ENCODE results near the gene CCR5. TPM values are rescaled to one million over a fixed set of nuclear protein-coding genes. Genes with fewer than 3 reads are reported as not detected.

Gene CCR5
- total and polyA plus RNA-seq, 9 of the 15 experiments (the other 6 are each of a cell fraction or from before 2014, with no cell fraction given) = not detected

DNA sequence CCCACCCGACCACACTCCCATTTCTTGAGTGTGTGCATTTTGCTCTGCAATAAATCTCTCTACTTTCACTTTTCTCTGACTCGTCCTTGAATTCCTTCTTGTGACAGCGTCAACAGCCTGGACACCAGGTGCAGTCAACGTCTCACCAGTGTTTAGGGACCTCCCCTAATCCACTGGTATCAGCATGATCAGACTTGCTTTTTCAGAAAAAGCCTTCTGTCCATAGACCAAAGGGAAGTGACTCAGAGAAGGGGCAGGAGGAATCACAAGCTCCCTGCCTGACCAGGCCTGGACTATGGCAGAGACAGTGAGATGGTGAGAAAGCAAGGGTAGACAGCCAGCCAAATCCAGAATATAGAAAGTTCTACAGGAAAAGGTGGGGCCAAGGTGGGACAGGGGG, 15.5 kb downstream of the CCR5 start (continued):
- TF ChIP-seq, protein P1, sequence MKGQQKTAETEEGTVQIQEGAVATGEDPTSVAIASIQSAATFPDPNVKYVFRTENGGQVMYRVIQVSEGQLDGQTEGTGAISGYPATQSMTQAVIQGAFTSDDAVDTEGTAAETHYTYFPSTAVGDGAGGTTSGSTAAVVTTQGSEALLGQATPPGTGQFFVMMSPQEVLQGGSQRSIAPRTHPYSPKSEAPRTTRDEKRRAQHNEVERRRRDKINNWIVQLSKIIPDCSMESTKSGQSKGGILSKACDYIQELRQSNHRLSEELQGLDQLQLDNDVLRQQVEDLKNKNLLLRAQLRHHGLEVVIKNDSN (CRISPR knock-in tag; IDR thresholded peaks at IDR 0.05) = no peak
- TF ChIP-seq MAZ (CRISPR knock-in tag; conservative IDR thresholded peaks at IDR 0.05 in 1 of 2, IDR thresholded peaks at IDR 0.05 in 1 of 2) (peak in 1 of 2 experiments; percentile 46; a peak in 1 of 4 replicates), NRF1 (conservative IDR thresholded peaks at IDR 0.05 in 1 of 2, IDR thresholded peaks at IDR 0.05 in 1 of 2) (peak in 1 of 2 experiments; percentile 37; a peak in 1 of 4 replicates), EP300 (IDR thresholded peaks at IDR 0.05; ENCODE audit: low read length) (peak; percentile 21; the same call in 1 of the 2 replicates), DIDO1 (tag; IDR thresholded peaks at IDR 0.05; ENCODE audit: low read depth) (no peak), NR2C2 (CRISPR knock-in tag; IDR thresholded peaks at IDR 0.05) (no peak), NR2C2 (tag; IDR thresholded peaks at IDR 0.05) (peak; percentile 55; the same call in 1 of the 2 replicates), HLTF (IDR thresholded peaks at IDR 0.05) (no peak), MTA1 (IDR thresholded peaks at IDR 0.05; ENCODE audit: borderline replicate concordance) (peak; percentile 45; the same call in 1 of the 2 replicates), SMARCA4 (IDR thresholded peaks at IDR 0.05) (peak; percentile 56; the same call in 1 of the 2 replicates), L3MBTL2 (IDR thresholded peaks at IDR 0.05) (peak; percentile 44; the same call in 1 of the 2 replicates), JUN (IDR thresholded peaks at IDR 0.05; ENCODE audit: borderline replicate concordance, low read depth, low read length) (peak; percentile 60; the same call in 1 of the 2 replicates), JUN (CRISPR knock-in tag; IDR thresholded peaks at IDR 0.05; ENCODE audit: borderline replicate concordance) (no peak), BACH1 (tag; IDR thresholded peaks at IDR 0.05) (peak; percentile 42; the same call in 1 of the 2 replicates), PPARD (CRISPR knock-in tag; IDR thresholded peaks at IDR 0.05) (no peak), DPF2 (IDR thresholded peaks at IDR 0.05) (0 out of 2 replicates have a peak, but pooled peaks have one; percentile 32), CTBP1 (IDR thresholded peaks at IDR 0.05; ENCODE audit: borderline replicate concordance) (peak; percentile 76), ZEB2 (IDR thresholded peaks at IDR 0.05) (peak; percentile 74), NFRKB (IDR thresholded peaks at IDR 0.05; ENCODE audit: low read depth) (no peak), DACH1 (IDR thresholded peaks at IDR 0.05; ENCODE audit: partially characterized antibody) (no peak), MEF2D (tag; conservative IDR thresholded peaks at IDR 0.05; ENCODE audit: low read depth) (no peak), CBFA2T2 (conservative IDR thresholded peaks at IDR 0.05) (peak; percentile 47), ZFX (CRISPR knock-in tag; IDR thresholded peaks at IDR 0.05) (peak; percentile 22; the same call in 1 of the 2 replicates)
- TF ChIP-seq, protein P2, sequence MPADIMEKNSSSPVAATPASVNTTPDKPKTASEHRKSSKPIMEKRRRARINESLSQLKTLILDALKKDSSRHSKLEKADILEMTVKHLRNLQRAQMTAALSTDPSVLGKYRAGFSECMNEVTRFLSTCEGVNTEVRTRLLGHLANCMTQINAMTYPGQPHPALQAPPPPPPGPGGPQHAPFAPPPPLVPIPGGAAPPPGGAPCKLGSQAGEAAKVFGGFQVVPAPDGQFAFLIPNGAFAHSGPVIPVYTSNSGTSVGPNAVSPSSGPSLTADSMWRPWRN (IDR thresholded peaks at IDR 0.05; ENCODE audit: low read depth) = no peak
- TF ChIP-seq, protein P3, sequence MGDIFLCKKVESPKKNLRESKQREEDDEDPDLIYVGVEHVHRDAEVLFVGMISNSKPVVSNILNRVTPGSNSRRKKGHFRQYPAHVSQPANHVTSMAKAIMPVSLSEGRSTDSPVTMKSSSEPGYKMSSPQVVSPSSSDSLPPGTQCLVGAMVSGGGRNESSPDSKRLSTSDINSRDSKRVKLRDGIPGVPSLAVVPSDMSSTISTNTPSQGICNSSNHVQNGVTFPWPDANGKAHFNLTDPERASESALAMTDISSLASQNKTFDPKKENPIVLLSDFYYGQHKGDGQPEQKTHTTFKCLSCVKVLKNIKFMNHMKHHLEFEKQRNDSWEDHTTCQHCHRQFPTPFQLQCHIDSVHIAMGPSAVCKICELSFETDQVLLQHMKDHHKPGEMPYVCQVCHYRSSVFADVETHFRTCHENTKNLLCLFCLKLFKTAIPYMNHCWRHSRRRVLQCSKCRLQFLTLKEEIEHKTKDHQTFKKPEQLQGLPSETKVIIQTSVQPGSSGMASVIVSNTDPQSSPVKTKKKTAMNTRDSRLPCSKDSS (IDR thresholded peaks at IDR 0.05; ENCODE audit: low read depth, partially characterized antibody) = no peak
- TF ChIP-seq, protein P4, sequence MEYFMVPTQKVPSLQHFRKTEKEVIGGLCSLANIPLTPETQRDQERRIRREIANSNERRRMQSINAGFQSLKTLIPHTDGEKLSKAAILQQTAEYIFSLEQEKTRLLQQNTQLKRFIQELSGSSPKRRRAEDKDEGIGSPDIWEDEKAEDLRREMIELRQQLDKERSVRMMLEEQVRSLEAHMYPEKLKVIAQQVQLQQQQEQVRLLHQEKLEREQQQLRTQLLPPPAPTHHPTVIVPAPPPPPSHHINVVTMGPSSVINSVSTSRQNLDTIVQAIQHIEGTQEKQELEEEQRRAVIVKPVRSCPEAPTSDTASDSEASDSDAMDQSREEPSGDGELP (CRISPR knock-in tag; IDR thresholded peaks at IDR 0.05; ENCODE audit: borderline replicate concordance) = 0 out of 2 replicates have a peak, but pooled peaks have one; percentile 23
- TF ChIP-seq, protein P5, sequence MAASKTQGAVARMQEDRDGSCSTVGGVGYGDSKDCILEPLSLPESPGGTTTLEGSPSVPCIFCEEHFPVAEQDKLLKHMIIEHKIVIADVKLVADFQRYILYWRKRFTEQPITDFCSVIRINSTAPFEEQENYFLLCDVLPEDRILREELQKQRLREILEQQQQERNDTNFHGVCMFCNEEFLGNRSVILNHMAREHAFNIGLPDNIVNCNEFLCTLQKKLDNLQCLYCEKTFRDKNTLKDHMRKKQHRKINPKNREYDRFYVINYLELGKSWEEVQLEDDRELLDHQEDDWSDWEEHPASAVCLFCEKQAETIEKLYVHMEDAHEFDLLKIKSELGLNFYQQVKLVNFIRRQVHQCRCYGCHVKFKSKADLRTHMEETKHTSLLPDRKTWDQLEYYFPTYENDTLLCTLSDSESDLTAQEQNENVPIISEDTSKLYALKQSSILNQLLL (CRISPR knock-in tag; IDR thresholded peaks at IDR 0.05; ENCODE audit: borderline replicate concordance) = no peak

Measured in K562 (cell line).